MM.1S (cell line): Measurements from ENCODE around the gene NEDD4L.

ENCODE experiments used
- CTCF ChIP-seq: fragments of 300-600 bp; sonication (generic); IDR thresholded peaks from 2 replicates; pipeline ENCODE4 v1.5.1; 2016; ENCODE audit warnings: antibody characterized with exemption, low read length, mixed read lengths
- EZH2phosphoT487 ChIP-seq: fragments of 300-600 bp; sonication (generic); IDR thresholded peaks from 2 replicates; pipeline ENCODE4 v1.6.1; 2018; ENCODE audit warnings: antibody characterized with exemption, low read length

GRCh38 chr18:58135183-58135641 lies 91.2 kb downstream of the NEDD4L start:
- TF ChIP-seq CTCF (no peak), EZH2phosphoT487 (no peak)
